HG02678 (cell line): ENCODE data around the gene HOXD3.

Source experiments
- ATAC-seq: cut with Tn5 transposase; IDR thresholded peaks from one replicate; pipeline ENCODE4 v1.9.1; 2021; ENCODE audit warnings: mild to moderate bottlenecking, moderate library complexity; ENCODE audit not compliant: unreplicated experiment

The HOXD3 gene

DNA sequence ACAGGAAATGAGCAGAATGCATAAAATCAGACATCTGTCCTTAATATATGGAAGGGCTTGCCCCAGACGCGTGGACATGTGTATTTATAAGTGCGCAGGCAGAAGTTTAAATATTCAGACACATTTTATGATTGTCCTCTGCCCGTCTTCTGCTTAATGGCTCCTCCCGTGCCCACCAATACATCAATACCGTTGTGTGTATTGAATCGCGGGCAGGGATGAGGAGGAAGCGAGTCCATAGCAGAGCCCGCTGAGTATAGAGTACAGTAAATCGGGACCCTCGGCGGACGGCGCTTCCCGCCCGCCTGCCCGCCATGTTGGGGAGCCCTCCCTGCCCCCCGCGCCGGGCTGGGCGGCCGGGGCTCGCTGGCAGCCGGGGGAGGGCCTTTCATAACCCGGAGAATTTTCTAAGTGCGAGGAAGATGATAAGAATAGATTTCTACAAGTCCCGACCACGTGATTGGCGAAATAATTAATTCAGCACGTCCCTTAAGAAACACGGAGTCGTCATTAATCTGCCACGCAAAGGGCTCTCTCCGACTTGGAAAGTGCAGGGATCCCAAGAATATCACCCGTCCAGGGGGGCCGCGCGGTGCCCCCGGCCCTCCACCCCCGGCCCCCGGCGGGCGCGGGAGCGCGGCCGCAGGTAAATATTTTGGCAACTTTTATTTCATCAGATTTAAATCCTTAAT is at the start of gene HOXD3:
TSS of gene HOXD3 (plus strand) at position 501 of the 692 bp plus-strand sequence. CDS start 11,808 bp downstream, outside the sequence.
- no peak for ATAC-seq

DNA sequence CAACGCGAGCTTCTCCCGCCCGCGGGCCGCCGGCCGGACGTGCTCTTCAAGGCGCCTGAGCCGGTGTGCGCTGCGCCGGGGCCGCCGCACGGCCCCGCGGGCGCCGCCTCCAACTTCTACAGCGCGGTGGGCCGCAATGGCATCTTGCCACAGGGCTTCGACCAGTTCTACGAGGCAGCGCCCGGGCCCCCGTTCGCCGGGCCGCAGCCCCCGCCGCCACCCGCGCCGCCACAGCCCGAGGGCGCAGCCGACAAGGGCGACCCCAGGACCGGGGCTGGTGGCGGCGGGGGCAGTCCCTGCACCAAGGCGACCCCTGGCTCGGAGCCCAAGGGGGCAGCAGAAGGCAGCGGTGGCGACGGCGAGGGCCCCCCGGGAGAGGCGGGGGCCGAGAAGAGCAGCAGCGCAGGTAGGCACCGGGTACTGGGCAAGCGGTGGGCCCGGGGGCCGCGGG is 49.4 kb upstream of the HOXD3 start:
- ATAC-seq, result no peak

DNA sequence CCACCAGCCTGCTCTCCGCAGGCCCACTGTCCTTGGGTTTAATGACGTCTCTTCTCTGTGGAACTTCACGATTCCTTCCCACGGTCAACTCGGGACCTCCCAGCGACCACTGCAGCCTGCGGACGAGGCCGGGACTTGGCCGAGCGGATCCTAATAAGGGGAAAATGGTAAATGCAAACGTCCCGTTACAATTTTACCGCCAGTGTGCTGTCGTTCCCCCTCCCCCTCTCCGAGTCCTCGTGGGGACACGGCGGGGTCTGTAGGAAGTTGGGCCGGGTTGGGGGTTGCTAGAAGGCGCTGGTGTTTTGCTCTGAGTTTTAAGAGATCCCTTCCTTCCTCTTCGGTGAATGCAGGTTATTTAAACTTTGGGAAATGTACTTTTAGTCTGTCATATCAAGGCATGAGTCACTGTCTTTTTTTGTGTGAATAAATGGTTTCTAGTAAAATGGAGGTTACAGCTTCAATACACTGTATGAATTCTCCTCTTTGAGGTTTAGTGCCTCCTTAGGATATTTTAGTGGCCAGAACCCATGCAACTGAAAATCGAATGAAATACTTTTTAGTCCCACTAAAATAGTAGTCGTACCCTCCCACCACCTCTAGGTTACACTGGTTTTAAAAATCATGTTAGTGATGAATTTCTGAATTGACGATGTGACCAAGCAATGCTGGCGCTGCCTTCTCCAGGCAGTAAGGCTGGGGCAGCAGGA is 47.8 kb upstream of the HOXD3 start:
- ATAC-seq, result no peak

DNA sequence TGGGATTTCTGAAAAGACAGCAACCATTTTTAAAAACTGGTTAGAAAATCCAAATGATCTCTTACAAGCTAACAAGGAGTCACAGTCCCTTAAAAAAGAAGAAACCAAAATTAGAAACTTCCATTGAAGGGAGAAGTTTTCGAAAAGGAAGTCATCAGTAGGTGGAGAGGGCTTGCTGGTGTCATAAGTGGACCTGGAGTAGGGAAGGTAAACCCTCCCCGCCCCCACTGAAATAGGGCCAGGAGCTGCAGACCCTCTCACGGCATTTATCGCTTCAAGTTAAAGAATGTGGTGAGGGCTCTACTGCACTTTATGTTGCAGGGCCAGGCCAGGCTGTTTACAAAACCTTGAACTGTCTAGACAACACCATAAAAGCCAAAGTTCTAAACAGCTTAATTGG is 47.2 kb upstream of the HOXD3 start:
- no peak for ATAC-seq

DNA sequence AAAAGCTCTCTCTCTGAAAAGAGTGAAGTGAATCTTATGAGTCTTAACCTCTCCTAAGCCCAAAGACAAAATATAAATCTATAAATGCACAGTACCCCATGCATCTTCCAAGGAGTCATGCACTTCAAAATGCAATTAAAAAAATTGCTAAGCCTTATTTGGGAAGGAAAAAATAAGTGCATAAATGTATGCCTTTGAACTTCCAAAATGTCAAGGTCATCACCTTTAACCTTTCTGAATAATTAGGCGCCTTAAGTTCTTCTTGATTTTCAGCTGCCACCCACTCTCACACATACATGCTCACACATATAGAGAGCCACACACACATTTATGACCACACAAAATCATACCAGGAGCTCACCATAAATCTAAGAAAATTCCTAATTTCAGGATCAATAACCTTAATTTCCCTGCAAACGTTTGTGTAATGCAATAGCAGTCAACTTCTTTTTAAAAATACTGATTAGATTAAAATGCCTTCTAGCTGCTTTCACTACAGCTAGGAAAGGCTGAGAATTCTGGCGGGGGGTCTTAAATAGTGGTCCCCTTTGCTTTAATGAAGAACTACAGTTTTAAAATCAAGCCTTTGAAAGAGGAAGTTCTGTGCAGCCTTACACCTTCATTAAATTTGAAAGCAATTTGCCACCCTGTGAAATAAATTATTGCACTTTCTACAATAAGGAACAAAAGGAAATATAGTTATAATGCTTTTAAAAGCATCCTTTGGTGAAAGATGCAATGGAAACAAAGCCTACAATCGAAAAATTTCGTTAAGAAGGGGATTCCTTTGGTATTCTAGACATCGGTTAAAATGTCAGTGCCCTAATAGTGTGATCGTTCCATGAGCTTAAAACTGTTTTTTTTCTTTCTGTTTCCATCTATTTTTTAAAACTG is 46.4 kb upstream of the HOXD3 start:
- ATAC-seq, result no peak

DNA sequence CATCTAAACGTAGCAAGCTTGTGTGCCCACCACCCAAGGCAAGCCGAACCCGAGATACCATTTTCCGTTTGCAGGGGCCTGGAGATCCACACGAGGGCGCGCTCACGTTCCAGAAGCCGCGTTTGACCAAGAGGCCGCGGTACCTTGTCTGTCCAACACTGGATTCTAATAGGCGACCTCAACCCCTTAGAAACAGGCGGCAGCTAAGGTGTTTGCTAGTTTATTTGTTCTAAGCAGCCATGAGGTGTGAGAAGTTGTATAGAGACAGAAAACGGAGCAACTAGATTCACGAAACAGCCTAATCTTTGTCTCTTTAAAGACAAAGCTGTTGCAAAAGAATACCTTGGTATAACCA is 45.8 kb upstream of the HOXD3 start:
- ATAC-seq, result no peak

DNA sequence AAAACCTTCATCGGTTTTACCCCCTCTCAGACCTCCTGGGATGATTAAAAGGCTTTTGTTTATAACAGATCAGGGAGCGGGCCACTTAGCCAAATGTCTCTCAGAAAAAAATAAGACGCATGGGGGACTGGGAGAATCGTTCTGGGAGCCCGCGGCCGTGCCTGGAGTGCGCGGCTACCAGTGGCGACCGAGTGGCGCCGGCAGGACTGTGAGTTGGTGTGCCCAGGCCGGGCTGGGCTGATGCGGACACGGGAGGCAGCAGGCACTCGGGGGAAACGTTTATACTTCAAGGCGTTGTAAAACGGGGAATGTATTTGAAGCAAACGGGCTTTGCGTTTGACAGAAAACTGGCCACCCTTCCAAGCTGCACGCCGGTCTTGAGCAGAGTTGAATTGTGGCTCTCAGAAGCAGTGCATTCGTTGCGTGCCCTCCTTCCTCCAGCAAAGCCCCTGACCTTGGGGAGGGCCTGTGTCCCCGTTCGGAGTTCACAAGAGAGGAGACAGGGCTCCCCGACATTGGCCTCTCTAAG is 45.2 kb upstream of the HOXD3 start:
- ATAC-seq, result no peak

DNA sequence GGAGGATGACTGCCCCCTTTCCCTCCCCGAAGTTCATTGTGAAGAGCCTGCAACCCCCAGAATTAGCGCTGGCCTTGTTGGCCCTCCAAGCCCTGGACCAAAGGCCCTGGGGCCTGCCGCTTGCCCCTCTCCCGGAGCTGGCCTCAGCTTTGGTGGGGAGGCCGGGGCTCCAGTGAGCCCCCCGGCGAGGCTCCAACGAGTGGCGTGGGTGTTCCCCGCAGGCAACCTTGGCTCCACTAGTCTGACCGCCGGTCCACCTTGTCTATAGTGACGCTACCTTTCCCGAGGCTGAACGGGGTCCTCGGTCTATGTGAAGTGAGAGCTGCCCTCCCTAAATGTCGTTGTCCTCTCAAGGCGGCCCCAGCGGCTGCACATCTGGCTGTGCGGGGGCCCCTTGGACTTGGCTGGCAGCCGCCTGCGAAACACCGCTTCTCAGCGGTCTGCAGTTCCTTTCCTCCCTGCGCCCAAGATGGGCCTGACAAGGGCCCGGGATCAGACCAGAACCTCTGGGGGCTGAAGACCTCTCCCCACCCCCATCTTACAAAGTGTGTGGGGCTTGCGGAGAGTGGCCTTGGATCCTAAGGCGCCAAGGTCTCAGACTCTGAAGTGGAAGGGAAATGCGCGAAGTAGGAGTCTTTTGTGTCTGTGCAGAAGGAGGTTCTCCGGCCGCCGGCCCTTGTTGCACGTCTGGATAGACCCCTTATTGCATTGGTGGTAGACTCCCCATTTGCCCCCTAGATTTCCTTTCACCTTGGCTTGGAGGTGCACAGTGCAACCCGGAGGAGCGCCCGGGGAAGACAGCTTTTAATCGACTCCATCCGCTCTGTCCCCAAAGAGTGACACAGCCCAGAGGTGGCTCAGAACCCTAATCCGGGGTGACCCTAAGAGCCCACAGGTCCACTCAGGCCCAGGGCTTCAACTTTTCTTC is 44.5 kb upstream of the HOXD3 start:
- no peak for ATAC-seq

DNA sequence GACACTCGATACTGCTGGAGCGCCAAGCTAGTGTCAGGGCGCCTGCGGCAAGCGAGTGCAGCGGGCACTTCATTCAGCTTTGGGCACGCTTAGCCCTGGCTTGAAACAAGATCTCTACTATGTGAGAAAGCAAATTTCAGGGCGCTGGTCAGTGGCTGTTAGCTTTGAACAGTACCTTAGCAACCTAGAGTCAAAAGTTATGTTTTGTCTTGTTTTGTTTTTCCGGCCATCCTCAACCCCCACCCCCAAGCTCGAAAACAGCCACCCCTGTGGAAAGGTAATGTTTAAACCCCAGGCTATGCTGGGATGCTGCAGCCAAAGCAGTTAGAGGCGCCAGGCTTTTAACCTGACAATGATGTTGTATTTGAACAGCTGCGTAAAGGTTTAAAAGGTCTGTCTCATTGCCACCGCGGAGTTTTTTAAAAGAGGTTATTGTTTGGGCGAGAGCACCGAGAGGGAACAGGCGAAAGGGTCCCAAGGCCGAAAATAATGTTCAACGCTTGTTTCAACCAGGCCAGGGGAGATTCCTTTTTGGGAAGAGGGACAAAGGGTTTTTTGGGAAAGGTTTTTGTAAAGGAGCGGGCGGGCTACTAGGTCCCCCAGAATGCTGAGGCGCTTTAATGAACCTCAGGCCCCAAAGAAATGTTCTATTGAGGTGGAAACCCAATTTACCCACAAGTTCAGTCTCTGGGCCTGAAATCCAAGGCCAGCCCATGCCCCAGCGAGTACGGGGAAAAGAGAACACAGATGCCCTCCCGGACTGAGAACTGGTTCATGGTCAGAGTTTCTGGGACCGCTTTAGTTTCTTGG is 42.8 kb upstream of the HOXD3 start:
- no peak for ATAC-seq

DNA sequence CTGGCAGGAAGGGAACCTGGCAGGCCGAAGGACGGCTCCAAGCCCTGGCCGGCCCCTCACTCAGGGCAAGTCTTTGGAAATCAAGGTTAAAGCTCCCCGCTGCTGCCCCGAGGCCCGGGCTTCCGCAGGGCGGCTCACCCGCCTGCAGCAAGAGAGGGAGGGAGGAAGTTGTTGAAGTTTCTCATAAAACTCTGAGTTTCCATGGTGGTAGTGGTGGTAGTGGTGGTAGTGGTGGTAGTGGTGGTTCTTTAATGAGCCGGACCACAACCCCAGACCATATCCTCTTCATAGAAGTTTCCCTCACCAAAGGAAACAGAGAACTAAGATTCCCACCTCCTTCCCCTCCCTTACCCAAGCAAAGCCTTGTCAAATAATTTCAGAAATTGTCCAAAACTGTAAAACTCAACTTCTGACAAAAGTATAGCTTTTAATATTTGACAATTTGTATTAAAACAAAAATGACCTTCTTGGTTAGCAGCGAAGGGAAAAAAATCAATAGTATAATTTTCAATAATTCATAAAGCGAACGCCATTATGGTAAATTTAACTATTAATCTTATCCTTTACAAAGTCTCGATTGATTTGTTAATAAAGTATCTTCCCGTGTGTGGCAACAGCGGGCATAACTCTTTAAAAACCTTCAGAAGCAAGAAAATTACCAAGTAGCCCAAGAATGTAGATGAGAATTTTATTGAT is 42.0 kb upstream of the HOXD3 start:
- ATAC-seq, result no peak

DNA sequence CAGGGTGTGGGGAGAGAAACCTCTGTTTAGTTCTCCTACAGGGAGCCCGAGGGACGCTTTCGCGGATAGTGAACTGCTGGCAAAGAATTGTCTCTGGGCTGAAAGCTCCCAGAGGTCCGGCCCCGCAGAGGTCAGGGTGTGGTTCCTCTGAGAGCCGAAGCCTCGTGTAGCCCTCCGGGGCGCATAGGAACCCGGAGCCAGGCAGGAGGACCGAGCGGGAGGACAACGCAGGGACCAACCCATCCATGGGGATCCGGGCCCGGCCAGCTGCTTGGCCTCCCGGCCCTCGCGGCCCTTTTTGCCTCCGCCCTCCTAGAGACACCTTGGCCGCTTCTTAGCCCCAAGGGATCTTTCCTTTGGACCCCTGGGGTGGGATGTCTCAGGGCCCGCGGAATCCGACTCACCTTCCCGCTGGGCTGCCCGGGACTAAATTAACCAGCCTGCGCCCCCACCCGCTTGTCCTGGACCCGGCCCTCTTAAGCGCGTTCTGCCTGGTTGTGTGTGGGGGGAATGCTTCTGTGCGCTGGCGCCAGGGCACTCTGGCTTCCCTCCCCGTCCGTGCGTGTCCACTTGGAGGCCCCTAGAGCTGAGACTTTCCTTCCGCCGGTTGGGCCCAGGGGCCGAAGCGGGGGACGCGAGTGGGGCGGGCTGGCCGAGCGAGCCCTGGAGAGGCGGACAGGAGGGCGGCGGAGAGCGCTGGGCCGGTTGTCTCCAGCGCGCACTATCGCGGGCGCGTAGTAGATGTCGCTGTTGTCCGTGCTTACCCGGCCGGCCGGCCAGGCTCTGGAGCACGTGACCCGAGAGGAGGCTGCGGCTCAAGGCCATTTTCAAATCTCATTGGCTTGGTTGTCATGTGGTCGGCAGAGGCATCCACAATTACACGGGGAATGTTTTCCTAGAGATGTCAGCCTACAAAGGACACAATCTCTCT is 41.0 kb upstream of the HOXD3 start, which contains the start of gene HOXD10:
TSS of gene HOXD10 (plus strand) at position 896 of the 931 bp plus-strand sequence. CDS start 56 bp downstream, outside the sequence.
- no peak for ATAC-seq

DNA sequence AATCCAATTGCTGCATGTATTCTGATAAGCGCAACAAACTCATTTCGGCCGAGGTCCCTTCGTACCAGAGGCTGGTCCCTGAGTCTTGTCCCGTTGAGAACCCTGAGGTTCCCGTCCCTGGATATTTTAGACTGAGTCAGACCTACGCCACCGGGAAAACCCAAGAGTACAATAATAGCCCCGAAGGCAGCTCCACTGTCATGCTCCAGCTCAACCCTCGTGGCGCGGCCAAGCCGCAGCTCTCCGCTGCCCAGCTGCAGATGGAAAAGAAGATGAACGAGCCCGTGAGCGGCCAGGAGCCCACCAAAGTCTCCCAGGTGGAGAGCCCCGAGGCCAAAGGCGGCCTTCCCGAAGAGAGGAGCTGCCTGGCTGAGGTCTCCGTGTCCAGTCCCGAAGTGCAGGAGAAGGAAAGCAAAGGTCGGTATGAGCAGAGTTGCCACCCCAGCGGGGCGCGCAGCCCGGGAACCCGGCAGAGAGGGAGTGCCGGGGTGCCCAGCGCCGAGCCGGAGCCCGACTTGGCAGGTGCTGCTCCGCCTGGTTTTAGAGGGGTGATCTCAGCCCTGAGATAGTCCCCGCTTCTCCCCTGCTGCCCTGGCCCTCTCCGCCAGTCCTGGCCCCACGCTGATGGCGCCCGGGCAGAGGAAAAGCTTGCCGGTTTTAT is 39.8 kb upstream of the HOXD3 start:
- no peak for ATAC-seq

DNA sequence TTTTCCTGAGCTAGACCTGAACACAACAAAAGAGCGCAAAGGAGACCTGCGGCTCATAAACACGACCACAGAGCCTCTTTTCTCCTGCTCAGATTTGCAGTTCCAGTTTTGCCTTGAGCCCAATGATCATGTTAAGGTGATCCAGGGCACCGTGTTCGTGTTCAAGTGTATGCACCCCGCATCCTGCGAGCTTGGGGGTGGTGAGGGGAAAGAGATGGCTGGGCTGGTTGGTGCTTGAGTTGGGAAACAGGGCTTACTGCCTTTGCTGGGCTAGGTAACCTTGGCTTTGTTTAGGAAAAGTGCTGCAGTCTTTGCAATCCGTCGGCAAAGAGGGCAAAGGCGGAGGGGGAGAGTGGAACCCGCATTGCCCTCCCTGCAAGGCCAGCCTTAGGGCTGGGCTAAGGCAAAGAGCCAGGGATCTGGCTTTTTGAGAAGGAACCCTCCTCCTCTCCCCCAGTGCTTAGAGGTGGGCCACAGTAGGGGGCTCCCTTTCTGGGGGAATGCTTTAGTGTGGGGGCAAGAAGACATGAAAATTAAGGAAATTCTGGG is 39.2 kb upstream of the HOXD3 start:
- ATAC-seq, result no peak

DNA sequence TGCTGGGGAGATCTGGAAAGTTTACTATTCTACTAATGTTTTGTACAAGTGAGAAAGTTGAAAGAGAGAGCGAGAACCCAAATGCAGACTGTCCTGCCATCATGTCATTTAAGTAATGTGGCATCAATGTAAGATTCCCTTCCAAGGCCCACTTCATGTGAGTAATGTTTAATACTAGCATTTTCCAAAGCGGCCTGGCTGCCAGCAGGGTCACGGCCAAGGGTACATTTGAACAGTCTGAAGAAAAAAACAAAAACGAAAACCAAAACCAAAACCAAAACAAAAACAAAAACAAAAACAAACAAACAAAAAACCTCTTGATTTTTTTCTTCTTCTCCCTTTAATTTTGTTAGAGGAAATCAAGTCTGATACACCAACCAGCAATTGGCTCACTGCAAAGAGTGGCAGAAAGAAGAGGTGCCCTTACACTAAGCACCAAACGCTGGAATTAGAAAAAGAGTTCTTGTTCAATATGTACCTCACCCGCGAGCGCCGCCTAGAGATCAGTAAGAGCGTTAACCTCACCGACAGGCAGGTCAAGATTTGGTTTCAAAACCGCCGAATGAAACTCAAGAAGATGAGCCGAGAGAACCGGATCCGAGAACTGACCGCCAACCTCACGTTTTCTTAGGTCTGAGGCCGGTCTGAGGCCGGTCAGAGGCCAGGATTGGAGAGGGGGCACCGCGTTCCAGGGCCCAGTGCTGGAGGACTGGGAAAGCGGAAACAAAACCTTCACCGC is 38.3 kb upstream of the HOXD3 start:
- ATAC-seq, result no peak

DNA sequence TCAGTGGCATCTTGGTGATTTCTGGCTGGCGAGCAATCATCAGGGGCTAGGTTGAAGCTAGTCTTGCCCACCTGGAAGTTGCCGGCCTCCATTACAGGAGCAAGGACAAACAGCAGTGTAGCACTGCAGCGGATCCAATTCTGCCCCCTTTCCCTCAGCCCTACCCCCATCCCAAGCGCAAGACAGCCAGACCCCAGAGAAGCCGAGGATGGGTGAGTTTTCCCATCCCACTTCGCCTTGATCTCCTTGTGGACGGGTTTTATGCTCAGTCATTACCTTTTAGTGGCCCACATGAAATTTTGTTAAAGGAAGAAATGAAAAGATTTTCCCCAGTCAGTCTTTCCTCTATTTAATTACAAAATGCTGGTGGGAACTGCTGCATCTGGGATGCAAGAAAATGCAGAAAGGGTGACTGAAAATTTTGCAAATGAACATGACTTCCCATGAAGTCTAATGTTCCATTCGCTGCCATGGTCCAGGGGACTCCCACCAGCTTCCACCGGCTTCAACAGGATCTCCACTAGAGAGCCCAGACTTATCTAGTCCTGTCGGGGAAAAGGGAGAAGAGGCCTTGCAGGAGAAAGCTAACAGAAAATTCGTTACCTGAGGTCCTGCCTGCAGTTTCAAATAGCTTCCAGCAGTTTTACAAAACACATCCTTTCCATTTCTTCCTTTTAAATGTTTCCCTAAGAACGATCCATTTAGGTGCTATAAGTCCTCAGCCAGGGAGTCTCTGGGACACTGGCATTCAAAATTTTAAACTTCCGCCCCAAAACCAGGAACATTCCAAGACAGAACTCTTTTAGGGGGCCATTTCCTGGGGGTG is 36.5 kb upstream of the HOXD3 start:
- ATAC-seq, result no peak
